SK-N-MC (cell line): ENCODE data around the gene TBC1D2B.

ENCODE experiments used
- EZH2 ChIP-seq: fragments of 200-600 bp; sonication (generic); IDR thresholded peaks from one replicate; pipeline ENCODE4 v1.6.1; 2017; ENCODE audit warnings: antibody characterized with exemption
- POLR2AphosphoS5 ChIP-seq: IDR thresholded peaks from 2 replicates; pipeline ENCODE4 v1.6.1; 2012; ENCODE audit warnings: mild to moderate bottlenecking, low read depth, low read length, borderline replicate concordance

DNA sequence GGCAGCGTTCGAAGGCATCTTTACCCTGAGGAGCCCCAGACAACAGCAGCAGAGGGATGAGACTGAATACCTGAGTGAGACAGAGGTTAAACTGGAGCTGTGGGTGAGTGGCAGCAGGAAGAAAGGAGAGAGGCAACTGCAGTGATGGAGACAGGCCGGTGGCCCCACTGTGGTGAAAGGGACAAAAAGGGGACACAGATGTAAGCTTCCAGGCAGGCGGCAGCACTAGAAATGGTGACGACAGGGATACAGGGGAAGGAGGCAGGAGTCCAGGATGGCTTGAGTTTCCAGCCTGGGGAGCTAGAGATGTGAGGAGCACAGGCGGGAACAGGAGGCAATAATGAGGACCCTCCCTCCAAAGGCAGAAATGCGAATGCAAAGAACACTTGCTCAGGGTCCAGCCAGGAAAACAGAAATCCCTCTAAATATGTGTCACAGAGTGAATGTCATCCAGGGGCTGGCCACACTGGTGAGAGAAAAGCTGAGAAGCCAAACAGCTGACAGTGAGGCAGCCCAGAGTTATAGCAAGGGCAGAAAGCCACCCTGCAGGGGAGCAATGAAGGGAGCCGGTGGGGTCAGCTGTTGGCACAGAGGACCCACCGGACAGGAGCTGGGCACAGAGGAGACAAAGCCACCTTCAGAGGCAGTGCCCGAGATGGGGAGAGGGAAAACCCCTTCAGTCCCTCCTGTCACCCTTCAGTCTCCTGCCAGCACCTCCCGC is 70.1 kb downstream of the TBC1D2B start:
- TF ChIP-seq POLR2AphosphoS5 = no peak
- no peak for TF ChIP-seq EZH2
